ENCODE measurements around the gene DSG3. TPM values are rescaled to one million over a fixed set of nuclear protein-coding genes. Genes with fewer than 3 reads are reported as not detected.

Gene DSG3
- total RNA-seq, result 0.07 TPM in 2 replicates

- no peak for DNase-seq (ENCODE audit: low read depth, low spot score)
These were observed at the start of gene DSG3 for GRCh38 chr18:31447530-31448191. DSG3 (plus strand) TSS chr18:31447741; CDS start chr18:31447878, 137 bp downstream.

GRCh38 chr18:31398191-31398590 lies 49.4 kb upstream of the DSG3 start:
- no peak for DNase-seq (ENCODE audit: low read depth, low spot score)

- DNase-seq (ENCODE audit: low read depth, low spot score), result no peak
These were observed 48.1 kb upstream of the DSG3 start for GRCh38 chr18:31399306-31400032.

- no peak for DNase-seq (ENCODE audit: low read depth, low spot score)
These were observed 46.1 kb upstream of the DSG3 start for GRCh38 chr18:31401156-31402025.

- no peak for DNase-seq (ENCODE audit: low read depth, low spot score)
These were observed 45.5 kb upstream of the DSG3 start for GRCh38 chr18:31402026-31402373.

GRCh38 chr18:31403409-31403808 lies 44.1 kb upstream of the DSG3 start:
- DNase-seq (ENCODE audit: low read depth, low spot score), result no peak

- no peak for DNase-seq (ENCODE audit: low read depth, low spot score)
These were observed 39.9 kb upstream of the DSG3 start for GRCh38 chr18:31407649-31408048.

- no peak for DNase-seq (ENCODE audit: low read depth, low spot score)
These were observed 38.3 kb upstream of the DSG3 start for GRCh38 chr18:31409276-31409675.

GRCh38 chr18:31410716-31411483 lies 36.6 kb upstream of the DSG3 start:
- DNase-seq (ENCODE audit: low read depth, low spot score), result no peak

- no peak for DNase-seq (ENCODE audit: low read depth, low spot score)
These were observed 34.4 kb upstream of the DSG3 start for GRCh38 chr18:31413137-31413536.

- DNase-seq (ENCODE audit: low read depth, low spot score), result no peak
These were observed 29.7 kb upstream of the DSG3 start for GRCh38 chr18:31417850-31418249.

- no peak for DNase-seq (ENCODE audit: low read depth, low spot score)
These were observed 28.0 kb upstream of the DSG3 start for GRCh38 chr18:31419457-31419932.

- DNase-seq (ENCODE audit: low read depth, low spot score), result no peak
These were observed 27.5 kb upstream of the DSG3 start for GRCh38 chr18:31420032-31420431.

GRCh38 chr18:31420524-31420923 lies 27.0 kb upstream of the DSG3 start:
- DNase-seq (ENCODE audit: low read depth, low spot score), result no peak

- DNase-seq (ENCODE audit: low read depth, low spot score), result no peak
These were observed 23.1 kb upstream of the DSG3 start for GRCh38 chr18:31424383-31424988.

GRCh38 chr18:31426021-31426420 lies 21.5 kb upstream of the DSG3 start:
- DNase-seq (ENCODE audit: low read depth, low spot score), result no peak

- no peak for DNase-seq (ENCODE audit: low read depth, low spot score)
These were observed 20.6 kb upstream of the DSG3 start for GRCh38 chr18:31426871-31427406.

GRCh38 chr18:31428211-31428610 lies 19.3 kb upstream of the DSG3 start:
- DNase-seq (ENCODE audit: low read depth, low spot score), result no peak

GRCh38 chr18:31429623-31430022 lies 17.9 kb upstream of the DSG3 start:
- no peak for DNase-seq (ENCODE audit: low read depth, low spot score)

GRCh38 chr18:31430072-31430471 lies 17.5 kb upstream of the DSG3 start:
- DNase-seq (ENCODE audit: low read depth, low spot score), result no peak

GRCh38 chr18:31430554-31430953 lies 17.0 kb upstream of the DSG3 start:
- DNase-seq (ENCODE audit: low read depth, low spot score), result no peak

All from pulmonary artery endothelial cell (primary cell).